Neural cell (in vitro differentiated cells): Measurements from ENCODE around the gene ENPEP.

Experiments used
- EZH2 ChIP-seq: fragments of 200-600, 300-800 bp; shearing (Covaris generic), sonication (generic); IDR thresholded peaks from 2 replicates; pipeline ENCODE4 v1.6.1; 2014; ENCODE audit warnings: antibody characterized with exemption, low read length, borderline replicate concordance, mild to moderate bottlenecking; ENCODE audit not compliant: insufficient read depth, poor library complexity, severe bottlenecking
- TF ChIP-seq, protein P1 (sequence below): fragments of 450-650 bp; IDR thresholded peaks from 2 replicates; pipeline ENCODE4 v1.5.1; 2014; ENCODE audit warnings: antibody characterized with exemption, mild to moderate bottlenecking, moderate library complexity; ENCODE audit not compliant: poor library complexity, severe bottlenecking

- TF ChIP-seq EZH2: no peak
- TF ChIP-seq, protein P1, sequence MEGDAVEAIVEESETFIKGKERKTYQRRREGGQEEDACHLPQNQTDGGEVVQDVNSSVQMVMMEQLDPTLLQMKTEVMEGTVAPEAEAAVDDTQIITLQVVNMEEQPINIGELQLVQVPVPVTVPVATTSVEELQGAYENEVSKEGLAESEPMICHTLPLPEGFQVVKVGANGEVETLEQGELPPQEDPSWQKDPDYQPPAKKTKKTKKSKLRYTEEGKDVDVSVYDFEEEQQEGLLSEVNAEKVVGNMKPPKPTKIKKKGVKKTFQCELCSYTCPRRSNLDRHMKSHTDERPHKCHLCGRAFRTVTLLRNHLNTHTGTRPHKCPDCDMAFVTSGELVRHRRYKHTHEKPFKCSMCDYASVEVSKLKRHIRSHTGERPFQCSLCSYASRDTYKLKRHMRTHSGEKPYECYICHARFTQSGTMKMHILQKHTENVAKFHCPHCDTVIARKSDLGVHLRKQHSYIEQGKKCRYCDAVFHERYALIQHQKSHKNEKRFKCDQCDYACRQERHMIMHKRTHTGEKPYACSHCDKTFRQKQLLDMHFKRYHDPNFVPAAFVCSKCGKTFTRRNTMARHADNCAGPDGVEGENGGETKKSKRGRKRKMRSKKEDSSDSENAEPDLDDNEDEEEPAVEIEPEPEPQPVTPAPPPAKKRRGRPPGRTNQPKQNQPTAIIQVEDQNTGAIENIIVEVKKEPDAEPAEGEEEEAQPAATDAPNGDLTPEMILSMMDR: no peak
Observed at GRCh38 chr4:110442309-110442708, 33.6 kb upstream of the ENPEP start.
